Colon (tissue), 2 donors: Measurements from ENCODE around the gene GIGYF2.
"Not testable (repeated sequence)": the region's sequence is repeated elsewhere in the genome, so short reads cannot be mapped to it uniquely, and the experiment has no call there.

Source experiments
- FAIRE-seq: peaks from 2 replicates; lab custom pipeline; 2012; peaks lifted over from hg19 to GRCh38; lab: Jason Lieb, UNC
- donor health status: control.
- donor health status: control.

GIGYF2 gene

GRCh38 chr2:232896111-232896510 is 199.0 kb downstream of the GIGYF2 start:
- FAIRE-seq = no peak

- FAIRE-seq = no peak
Observed at GRCh38 chr2:232896720-232897597, 199.8 kb downstream of the GIGYF2 start.

- no peak for FAIRE-seq
Observed at GRCh38 chr2:232897598-232898408, 200.7 kb downstream of the GIGYF2 start.

- no peak for FAIRE-seq
Observed at GRCh38 chr2:232898592-232899543, 201.7 kb downstream of the GIGYF2 start.

GRCh38 chr2:232900811-232901735 is 203.9 kb downstream of the GIGYF2 start:
- no peak for FAIRE-seq

GRCh38 chr2:232901736-232902578 is 204.8 kb downstream of the GIGYF2 start:
- FAIRE-seq = no peak

- FAIRE-seq = no peak
Observed at GRCh38 chr2:232903989-232904388, 206.9 kb downstream of the GIGYF2 start.

GRCh38 chr2:232906867-232907717 is 210.0 kb downstream of the GIGYF2 start:
- FAIRE-seq = not testable (repeated sequence)

GRCh38 chr2:232907718-232908085 is 210.6 kb downstream of the GIGYF2 start:
- not testable (repeated sequence) for FAIRE-seq

GRCh38 chr2:232908695-232909094 is 211.6 kb downstream of the GIGYF2 start:
- FAIRE-seq = no peak
